HCT116 (cell line): ENCODE data around the gene SAMD15. TPM values are rescaled to one million over a fixed set of nuclear protein-coding genes. Genes with fewer than 3 reads are reported as not detected.

Experiments
- CBX3 ChIP-seq: IDR thresholded peaks from 2 replicates; pipeline ENCODE4 v1.6.1; 2012; ENCODE audit warnings: low read depth
- FOSL1 ChIP-seq: IDR thresholded peaks from 2 replicates; pipeline ENCODE4 v1.6.1; 2012; ENCODE audit warnings: low read depth
- RAD21 ChIP-seq: IDR thresholded peaks from 2 replicates; pipeline ENCODE4 v1.6.1; 2012; ENCODE audit warnings: low read depth, mild to moderate bottlenecking
- total RNA-seq: library from RNA; stranded (reverse); gene quantifications from one replicate; pipeline ENCODE4 v1.2.1, GENCODE V29; 2021; ENCODE audit not compliant: unreplicated experiment

The SAMD15 gene
- total RNA-seq, 1 experiment from 2014 or later: 1.9 TPM

DNA sequence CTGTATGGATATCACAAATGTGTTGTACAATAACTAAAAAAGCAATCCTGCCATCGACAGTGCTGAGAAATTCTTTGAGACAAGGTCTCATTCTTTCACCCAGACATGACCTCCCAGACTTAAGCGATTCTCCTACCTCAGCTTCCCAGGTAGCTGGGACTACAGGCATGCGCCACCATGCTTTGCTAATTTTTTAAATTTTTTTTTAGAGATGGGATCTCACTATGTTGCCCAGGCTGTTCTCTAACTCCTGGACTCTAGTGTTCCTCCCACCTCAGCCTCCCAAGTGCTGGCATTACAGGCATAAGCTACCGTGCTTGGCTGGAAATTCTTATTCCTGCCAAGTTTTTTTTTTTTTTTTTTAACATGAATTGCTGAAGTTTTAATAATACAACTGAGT, 62.7 kb downstream of the SAMD15 start (continued):
- TF ChIP-seq FOSL1: no peak
- no peak for TF ChIP-seq CBX3
- TF ChIP-seq RAD21: no peak

Other genes starting within 250 kb of the SAMD15 start
- 0.10 TPM for gene ZDHHC22, start 235.6 kb upstream of the SAMD15 start, total RNA-seq
- gene TMEM63C, start 195.6 kb upstream of the SAMD15 start, total RNA-seq: 5.7 TPM
- gene NGB, start 106.2 kb upstream of the SAMD15 start, total RNA-seq: not detected
- 30.2 TPM for gene POMT2, start 56.5 kb upstream of the SAMD15 start, total RNA-seq
- 30.4 TPM for gene GSTZ1, start 56.3 kb upstream of the SAMD15 start, total RNA-seq
- 21.2 TPM for gene TMED8, start 285 bp upstream of the SAMD15 start, total RNA-seq
- gene NOXRED1, start 46.1 kb downstream of the SAMD15 start, total RNA-seq: 0.66 TPM
- 16.8 TPM for gene VIPAS39, start 80.2 kb downstream of the SAMD15 start, total RNA-seq
- 222 TPM for gene AHSA1, start 80.7 kb downstream of the SAMD15 start, total RNA-seq
- gene ISM2, start 121.4 kb downstream of the SAMD15 start, total RNA-seq: not detected
- gene SPTLC2, start 239.3 kb downstream of the SAMD15 start, total RNA-seq: 44.7 TPM